Activated CD4-positive, alpha-beta T cell treated with anti-CD3 and anti-CD28 coated beads, Interleukin-2, amount 50 U/mL, for 48 hours (primary cell): Measurements from ENCODE around the gene DOCK9.

Experiments
- DNase-seq, 2 experiments: peaks; one replicate each; pipeline ENCODE4 v3.0.0-alpha.2; 2020

The DOCK9 gene

DNA sequence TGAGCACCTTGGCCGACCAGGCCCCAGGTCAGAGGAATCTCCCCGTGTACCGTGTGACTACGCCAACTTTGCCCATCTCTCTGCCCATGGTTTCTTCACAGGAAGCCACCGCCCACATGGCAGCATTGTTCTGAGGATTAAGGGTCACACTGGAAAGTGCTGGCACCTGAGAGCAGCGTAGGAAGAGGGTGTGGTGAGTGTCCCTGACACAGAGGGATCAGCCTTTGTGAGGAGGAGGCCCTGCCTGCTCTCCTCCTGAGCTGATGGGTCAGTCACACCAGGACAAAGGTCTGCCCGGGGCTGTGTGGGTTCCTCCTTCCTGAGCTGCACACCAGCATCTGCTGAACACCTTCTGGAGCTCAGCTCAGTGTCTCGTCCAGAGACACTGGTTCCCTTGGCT, 193.2 kb downstream of the DOCK9 start:
- no peak for DNase-seq

DNA sequence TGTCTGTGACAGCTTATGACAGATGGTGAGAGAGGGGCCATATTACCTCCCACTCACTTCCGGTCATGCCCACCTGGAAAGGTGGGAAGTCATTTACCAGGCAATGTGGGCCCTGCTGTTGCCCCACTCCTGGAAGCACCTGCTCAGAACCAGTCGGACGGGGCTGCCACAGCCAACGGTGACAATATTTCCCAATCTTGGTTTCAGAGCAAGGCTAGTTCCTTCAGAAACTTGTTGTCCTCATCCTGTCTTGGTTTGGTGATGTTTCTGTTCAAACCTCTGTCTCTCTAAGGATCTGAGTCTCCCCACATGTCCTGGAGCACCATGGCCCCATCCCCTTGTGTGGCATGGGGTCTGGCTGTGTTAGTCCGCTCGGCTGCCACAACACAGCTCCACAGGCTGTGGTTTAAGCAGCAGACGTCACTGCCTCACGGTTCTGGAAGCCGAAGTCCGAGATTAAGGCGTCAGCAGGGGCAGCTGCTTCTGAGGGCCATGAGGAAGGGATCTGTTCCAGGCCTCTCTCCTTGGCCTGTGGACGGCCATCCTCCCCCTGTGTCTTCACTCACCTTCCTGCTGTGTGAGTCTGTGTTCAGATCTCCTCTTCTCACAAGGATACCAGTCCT, 193.9 kb downstream of the DOCK9 start:
- no peak for DNase-seq

DNA sequence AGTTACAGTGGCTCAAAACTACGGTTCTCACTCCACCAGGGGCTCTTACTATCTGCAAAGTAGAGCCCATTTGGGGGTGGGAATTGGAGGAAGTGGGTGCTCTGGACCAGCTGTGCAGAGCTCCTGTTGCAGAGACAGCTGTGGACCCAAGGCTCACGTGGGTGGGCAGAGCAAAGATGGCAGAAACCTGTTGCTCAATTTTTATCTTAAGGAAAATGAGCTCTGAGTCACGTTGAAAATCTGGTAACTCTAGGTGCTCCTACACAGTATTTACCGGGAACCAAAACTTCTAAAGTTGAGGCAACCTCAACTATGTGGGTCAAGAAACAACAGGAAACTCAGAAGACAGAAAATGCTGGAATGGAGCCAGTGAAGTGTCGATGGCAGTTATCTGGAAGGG, 195.2 kb downstream of the DOCK9 start:
- DNase-seq = no peak

DNA sequence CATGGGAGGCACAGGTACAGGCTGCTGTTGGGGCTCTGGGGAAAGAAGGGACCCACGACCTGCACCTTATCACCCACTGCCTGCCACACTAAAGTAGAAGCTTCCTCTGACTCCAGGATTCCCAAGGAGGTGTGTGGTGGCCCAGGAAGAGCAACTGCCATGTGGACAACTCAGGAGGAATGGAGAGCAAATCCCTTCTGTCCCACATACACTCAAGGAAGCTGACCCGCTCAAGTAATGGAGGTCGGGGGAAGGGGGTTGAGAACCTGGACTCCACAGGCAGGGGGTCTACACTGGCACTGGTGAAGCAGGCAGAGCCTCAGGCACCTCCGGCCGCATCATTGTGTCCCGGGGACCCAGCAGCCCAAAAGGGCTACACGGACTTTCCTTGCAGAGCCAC, 196.0 kb downstream of the DOCK9 start:
- DNase-seq = no peak

DNA sequence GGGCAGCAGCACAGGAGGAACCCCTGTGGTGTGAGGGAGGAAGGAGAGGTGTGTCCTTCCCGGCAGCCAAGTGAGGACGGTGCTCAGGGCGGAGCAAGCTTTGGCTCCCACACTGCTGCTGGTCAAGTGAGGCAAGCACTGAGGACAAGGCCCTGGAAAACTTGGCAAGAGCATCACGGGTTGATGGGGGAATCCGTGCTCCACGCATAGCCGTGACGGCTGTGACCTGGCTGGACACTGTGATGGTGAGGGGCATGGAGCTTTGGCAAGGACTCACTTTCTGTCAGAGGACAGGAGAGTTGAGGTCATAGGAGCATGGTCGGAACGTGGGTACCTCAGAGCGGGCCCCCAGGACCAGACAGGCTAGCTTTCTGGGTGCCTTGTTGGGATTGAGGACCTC, 196.4 kb downstream of the DOCK9 start:
- DNase-seq = no peak

- DNase-seq = no peak
Measured at GRCh38 chr13:98781045-98781444, 196.8 kb downstream of the DOCK9 start.

DNA sequence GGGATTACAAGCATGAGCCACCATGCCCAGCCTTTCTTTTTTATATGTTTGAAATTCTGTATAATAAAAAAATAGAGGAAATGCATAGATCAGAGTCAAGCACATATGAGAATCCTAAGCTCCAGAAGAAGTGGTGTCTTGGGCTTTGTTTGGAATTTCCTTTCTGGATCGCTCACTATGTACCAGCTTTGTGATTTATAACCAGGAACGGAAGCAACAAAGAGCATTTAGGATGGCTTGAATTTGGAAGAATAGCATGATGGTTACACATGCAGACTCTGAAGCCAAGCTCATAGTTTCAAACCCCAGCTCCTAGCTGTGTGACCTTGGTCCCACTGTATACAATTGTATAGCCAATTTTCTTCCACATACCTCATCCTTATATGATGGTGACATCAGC, 197.4 kb downstream of the DOCK9 start:
- no peak for DNase-seq

DNA sequence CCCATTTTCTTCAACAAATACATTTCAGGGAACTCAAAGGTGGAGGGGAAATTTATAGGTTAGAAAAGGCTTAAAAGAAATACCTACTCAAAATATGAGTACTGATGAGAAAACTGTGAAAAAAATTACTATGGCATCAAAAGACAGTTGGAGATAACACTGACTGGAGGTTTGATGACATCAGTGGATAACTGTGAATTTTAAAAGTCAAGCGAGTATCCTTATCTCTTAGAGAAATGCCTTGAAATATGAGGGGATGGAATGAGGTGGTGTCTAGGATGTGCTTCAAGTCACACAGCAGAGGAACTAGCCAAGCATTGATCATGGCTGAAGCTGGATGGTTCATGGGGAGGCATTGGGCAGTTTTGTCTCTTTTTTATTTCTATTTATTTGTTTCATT, 198.2 kb downstream of the DOCK9 start:
- no peak for DNase-seq

- no peak for DNase-seq
Measured at GRCh38 chr13:98778749-98779148, 199.1 kb downstream of the DOCK9 start.

DNA sequence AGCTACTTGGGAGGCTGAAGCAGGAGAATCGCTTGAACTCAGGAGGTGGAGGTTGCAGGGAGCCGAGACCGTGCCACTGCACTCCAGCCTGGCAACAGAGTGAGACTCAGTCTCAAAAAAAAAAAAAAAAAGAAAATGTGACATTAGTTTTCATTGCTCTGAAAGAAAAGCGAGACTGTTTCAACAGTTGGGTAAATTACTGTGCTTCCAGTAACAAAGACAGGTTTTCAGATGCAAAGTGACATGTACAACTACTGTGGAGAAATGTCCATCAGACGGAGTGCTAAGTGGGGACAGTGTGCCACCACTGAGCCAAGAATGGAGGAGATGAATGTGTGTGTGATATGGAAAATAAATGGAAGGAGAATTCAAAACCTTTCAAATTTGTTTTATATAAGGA, 201.2 kb downstream of the DOCK9 start:
- DNase-seq = no peak

- DNase-seq = no peak
Measured at GRCh38 chr13:98775844-98776598, 201.8 kb downstream of the DOCK9 start.

- DNase-seq = no peak
Measured at GRCh38 chr13:98775386-98775785, 202.5 kb downstream of the DOCK9 start.

GRCh38 chr13:98774776-98775175, 203.1 kb downstream of the DOCK9 start:
- DNase-seq = no peak

DNA sequence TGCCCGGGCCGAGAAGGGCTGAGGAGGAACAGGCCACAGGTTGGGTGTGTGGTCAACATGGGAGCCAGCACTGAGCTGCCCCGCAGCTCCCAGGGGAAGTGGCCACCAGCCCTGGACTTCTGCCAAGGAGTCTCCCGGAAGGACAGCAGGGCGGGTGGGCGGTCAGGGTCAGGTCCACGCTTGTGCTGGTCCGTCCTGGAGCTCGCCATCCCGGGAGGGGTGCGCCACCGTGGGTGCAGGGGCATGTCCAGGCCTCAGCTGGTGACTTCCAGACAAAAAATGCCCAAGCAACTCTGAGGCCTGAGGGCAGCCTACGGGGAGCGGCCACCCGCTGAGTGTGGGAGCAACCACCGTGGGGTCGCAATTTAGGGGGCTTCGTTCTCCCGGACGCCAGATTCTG, 203.9 kb downstream of the DOCK9 start:
- DNase-seq = no peak

GRCh38 chr13:98772794-98773452, 204.9 kb downstream of the DOCK9 start:
- no peak for DNase-seq

DNA sequence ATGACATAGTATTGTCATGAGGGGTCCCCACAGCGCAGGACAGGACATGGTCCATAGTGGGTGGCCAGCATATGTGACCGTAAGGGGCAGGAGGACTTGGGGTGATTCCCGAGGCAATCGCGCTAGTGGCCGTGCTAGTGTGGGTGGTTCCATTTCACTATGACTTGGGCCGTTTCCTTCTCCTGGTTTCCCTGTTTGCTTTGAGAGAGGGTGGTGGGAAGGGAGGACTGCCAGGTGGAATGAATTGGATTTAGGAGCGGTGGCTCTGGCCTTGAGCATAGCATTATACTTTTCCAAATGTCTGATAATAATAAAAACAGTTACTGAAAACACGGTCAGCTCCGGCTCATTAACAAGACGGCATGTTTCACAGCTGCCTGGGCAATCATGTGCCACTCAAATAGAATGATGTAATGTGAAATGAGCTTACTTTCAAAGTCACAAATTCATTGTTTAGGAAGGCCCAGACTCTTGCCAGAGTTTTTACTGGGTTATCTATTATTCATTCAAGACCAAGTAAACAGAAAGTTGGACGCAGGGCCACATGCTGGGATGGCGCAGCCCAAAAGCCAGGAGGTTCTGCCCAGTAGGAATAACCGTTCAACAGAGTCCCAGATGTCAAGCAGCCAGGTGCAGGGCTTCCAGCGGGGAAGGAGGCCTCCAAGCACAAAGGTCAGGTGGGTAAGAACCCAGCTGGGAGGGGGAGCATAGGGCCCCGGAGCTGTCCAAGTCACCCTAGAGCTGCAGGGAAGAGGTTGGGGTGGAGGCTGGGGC, 205.8 kb downstream of the DOCK9 start:
- no peak for DNase-seq

- no peak for DNase-seq
Measured at GRCh38 chr13:98769736-98770135, 208.1 kb downstream of the DOCK9 start.

- no peak for DNase-seq
Measured at GRCh38 chr13:98768522-98768921, 209.3 kb downstream of the DOCK9 start.

- DNase-seq = no peak
Measured at GRCh38 chr13:98766697-98767096, 211.2 kb downstream of the DOCK9 start.

GRCh38 chr13:98765996-98766519, 211.8 kb downstream of the DOCK9 start:
- DNase-seq = no peak

DNA sequence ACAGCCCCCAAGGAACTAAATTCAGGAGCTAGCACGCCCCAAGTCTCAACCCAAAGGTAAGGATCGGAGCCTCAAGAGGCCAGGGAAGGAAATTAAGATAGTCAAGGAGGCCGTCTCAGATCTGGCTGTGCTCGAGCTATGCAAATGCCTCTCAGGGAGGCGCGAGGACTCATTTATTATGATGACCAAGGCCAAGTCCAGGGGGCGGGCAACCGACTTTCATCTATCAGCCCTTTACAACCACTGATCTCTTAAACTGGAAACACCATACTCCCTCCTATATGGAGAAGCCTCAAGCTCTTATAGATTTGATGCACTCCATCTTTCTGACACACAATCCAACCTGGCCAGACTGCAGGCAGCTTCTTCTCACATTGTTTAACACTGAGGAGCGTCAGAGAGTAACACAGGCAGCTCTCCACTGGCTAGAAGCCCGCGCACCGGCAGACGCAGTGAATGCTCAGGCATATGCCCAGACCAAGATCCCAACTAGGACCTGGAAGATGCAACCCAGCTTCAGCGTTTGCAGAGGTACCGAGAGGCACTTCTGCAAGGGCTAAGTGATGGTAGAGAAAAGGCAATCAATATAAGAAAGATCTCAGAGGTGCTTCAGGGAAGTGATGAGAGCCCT, 215.8 kb downstream of the DOCK9 start:
- DNase-seq = no peak

DNA sequence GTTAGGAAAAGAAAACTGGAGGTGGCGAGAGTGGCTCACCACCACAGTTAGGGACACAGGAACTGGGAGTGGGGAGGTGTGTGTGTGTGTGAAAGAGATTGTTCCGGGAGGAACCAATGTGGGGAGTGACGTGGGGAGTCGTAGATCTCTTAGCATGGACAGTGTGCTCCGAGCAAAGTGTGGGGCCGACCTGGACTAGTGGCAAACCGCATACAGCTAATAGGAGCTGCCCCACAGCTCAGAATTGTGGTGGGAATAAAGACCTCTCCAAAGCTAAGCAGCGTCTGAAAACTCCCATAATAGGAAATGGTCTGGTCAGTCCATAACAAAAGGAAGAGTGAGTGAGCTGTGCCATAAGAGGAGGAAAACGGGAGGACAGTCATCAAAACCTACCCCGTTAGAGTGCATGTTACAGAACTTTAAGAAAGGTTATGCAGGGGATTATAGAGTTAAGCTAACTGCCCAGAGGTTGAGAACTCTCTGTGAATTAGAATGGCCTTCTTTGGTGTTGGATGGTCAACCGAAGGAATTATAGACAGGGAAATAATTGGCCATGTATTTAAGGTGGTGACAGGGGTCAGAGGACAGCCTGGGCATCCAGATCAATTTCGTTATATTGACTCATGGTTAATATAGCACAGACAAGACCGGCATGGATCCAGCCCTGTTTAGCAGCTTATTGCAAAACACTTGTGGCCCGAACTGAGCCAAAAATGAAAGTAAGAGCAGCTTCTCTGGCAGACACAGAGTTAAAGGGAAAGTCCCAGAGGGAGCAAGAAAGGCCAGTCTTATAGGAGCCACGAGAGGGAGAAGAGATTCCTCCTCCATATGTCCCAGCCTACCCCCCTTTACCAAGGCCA, 216.5 kb downstream of the DOCK9 start:
- DNase-seq = no peak
